Measurements from ENCODE around the gene MED12L. TPM values are rescaled to one million over a fixed set of nuclear protein-coding genes. Genes with fewer than 3 reads are reported as not detected.

MED12L gene
- total RNA-seq, 1 experiment from 2014 or later, result 6.4 TPM

- Histone ChIP-seq H3K79me2 (ENCODE audit: insufficient read depth, low read length) (no peaks in the 10 kb centered on the region), H4K20me1 (ENCODE audit: insufficient read depth) (no peaks in the 10 kb centered on the region), H3K4me1 (ENCODE audit: control insufficient read depth in 1 of 2, insufficient read depth in 2 of 2, low read length in 2 of 2) (peaks cover 0 to 9% of the 10 kb centered on the region in 2 experiments; a peak in 1 of 4 replicates), H3K27me3 (ENCODE audit: insufficient read depth, low read length) (no peaks in the 10 kb centered on the region), H3K4me3 (replicated peaks in 1 of 2; ENCODE audit: low read depth in 1 of 2, low read length in 2 of 2) (no peak overlapping the region), H3K9ac (ENCODE audit: low read length) (no peak overlapping the region), H3K27ac (ENCODE audit: low read depth, low read length) (no peak overlapping the region), H3K9me3 (ENCODE audit: control insufficient read depth in 1 of 2, insufficient read depth in 1 of 2, low read depth in 1 of 2, low read length in 2 of 2) (no peaks in the 10 kb centered on the region), H2AFZ (ENCODE audit: low read depth, low read length, poor library complexity, severe bottlenecking) (no peak overlapping the region), H3K9me2 (ENCODE audit: insufficient read depth) (no peaks in the 10 kb centered on the region), H3K4me2 (ENCODE audit: low read length) (no peak overlapping the region), H3K36me3 (ENCODE audit: control insufficient read depth in 1 of 2, insufficient read depth in 2 of 2, low read length in 2 of 2) (no peaks in the 10 kb centered on the region)
- no TSS peak for BruUV-seq (replicated peaks)
- ChIA-PET POLR2A (interaction anchor here (0.6 kb wide), 1 partner anchor 361 kb away, joined by 4 read pairs; the partner anchor contains the start of gene SIAH2), CTCF (no interaction called here), RAD21 (ENCODE audit: low non-redundant PET in 1 of 2, low total read pairs in 2 of 2, uncharacterized antibody in 2 of 2, unreplicated experiment in 2 of 2) (no interaction called here)
- intact Hi-C loops (cut with micrococcal nuclease), result no loop called here
- ATAC-seq (no peak), DNase-seq (ENCODE audit: low read depth, low spot score) (no peak)
- TF ChIP-seq SP1 (IDR thresholded peaks at IDR 0.05; ENCODE audit: low read depth), result no peak
- TF ChIP-seq ZNF274 (IDR thresholded peaks at IDR 0.05; ENCODE audit: low read depth, low read length), result no peak
- TF ChIP-seq ATF3 (IDR thresholded peaks at IDR 0.05), result no peak
- TF ChIP-seq EZH2 (IDR thresholded peaks at IDR 0.05), result no peak
- TF ChIP-seq CBX3 (IDR thresholded peaks at IDR 0.05; ENCODE audit: low read depth), result no peak
- no peak for TF ChIP-seq TCF7L2 (IDR thresholded peaks at IDR 0.05; ENCODE audit: borderline replicate concordance, extremely low read depth, insufficient read depth, insufficient read length)
- TF ChIP-seq ZFX (IDR thresholded peaks at IDR 0.05), result no peak
- TF ChIP-seq EGR1 (IDR thresholded peaks at IDR 0.05; ENCODE audit: low read depth), result no peak
- TF ChIP-seq SRF (IDR thresholded peaks at IDR 0.05; ENCODE audit: low read depth), result no peak
- no peak for TF ChIP-seq CTCF (IDR thresholded peaks at IDR 0.05 in 2 of 3, conservative IDR thresholded peaks at IDR 0.05 in 1 of 3; ENCODE audit: borderline replicate concordance in 1 of 3, insufficient read depth in 1 of 3, low read depth in 2 of 3, low read length in 2 of 3)
- TF ChIP-seq CEBPB (IDR thresholded peaks at IDR 0.05; ENCODE audit: low read depth), result no peak
- no peak for TF ChIP-seq POLR2A (IDR thresholded peaks at IDR 0.05; ENCODE audit: borderline replicate concordance, extremely low read depth, insufficient read depth, insufficient read length)
Measured at GRCh38 chr3:151123827-151124226, 38.4 kb downstream of the MED12L start.
